Measurements from ENCODE around the gene EMC9.
"Not testable (repeated sequence)": the region's sequence is repeated elsewhere in the genome, so short reads cannot be mapped to it uniquely, and the experiment has no call there.

The EMC9 gene

DNA sequence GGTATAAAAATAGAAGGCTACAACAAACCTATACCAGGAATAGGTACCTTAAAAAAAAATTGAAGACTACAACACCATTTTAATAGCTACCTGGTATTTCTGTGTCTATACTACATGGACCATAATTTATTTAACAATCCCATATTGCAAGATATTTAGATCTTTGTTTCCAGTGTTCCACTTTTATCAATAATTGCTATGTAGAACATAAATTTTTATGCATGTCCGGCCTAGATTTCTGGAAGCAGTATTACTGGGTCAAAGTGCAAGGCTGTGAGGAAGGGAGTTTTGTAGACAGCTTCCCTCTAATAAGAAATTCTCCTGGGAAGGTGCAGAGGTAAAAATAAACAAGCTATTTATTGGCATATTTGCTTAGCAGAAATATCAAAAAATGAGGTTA lies 30.9 kb downstream of the EMC9 start:
- in situ Hi-C loops (cut with MboI; ENCODE audit: low sequenced_read_pairs), result no loop called here

GRCh38 chr14:24110060-24110459 lies 31.3 kb downstream of the EMC9 start:
- in situ Hi-C loops (cut with MboI; ENCODE audit: low sequenced_read_pairs), result no loop called here

- in situ Hi-C loops (cut with MboI; ENCODE audit: low sequenced_read_pairs), result no loop called here
These were observed 33.0 kb downstream of the EMC9 start for GRCh38 chr14:24108336-24108874.

DNA sequence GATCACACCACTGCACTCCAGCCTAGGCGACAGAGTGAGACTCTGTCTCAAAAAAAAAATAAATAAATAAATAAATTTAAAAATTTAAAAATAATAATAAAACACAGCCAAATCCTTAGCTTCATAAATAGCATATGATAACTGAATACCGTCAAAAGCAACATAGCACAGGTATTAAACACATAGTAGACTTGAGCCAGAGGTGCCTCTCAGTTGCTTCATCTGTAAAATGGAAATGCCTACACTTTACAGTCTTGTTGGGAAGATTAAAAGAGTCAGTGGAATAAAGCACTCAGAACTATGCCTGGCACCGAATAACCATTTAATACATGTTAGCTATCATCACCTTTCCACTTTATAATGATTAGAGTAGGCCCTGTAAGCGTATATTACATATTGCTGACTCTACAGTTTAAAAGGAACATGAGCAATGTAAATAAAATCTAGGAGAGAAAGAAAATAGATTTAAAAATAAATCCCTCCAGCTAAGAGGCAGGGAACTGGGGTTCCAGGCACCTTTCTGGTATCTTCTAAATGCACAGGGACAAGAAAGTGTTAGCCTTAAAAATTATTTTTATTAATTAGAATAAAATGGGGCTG lies 34.6 kb downstream of the EMC9 start:
- in situ Hi-C loops (cut with MboI; ENCODE audit: low sequenced_read_pairs), result no loop called here

GRCh38 chr14:24105609-24106239 lies 35.7 kb downstream of the EMC9 start:
- in situ Hi-C loops (cut with MboI; ENCODE audit: low sequenced_read_pairs), result not testable (repeated sequence)

- in situ Hi-C loops (cut with MboI; ENCODE audit: low sequenced_read_pairs), result no loop called here
These were observed 37.9 kb downstream of the EMC9 start for GRCh38 chr14:24103451-24103850.

- in situ Hi-C loops (cut with MboI; ENCODE audit: low sequenced_read_pairs), result no loop called here
These were observed 38.9 kb downstream of the EMC9 start for GRCh38 chr14:24102357-24103048.

- in situ Hi-C loops (cut with MboI; ENCODE audit: low sequenced_read_pairs), result no loop called here
These were observed 40.4 kb downstream of the EMC9 start for GRCh38 chr14:24100982-24101494.

DNA sequence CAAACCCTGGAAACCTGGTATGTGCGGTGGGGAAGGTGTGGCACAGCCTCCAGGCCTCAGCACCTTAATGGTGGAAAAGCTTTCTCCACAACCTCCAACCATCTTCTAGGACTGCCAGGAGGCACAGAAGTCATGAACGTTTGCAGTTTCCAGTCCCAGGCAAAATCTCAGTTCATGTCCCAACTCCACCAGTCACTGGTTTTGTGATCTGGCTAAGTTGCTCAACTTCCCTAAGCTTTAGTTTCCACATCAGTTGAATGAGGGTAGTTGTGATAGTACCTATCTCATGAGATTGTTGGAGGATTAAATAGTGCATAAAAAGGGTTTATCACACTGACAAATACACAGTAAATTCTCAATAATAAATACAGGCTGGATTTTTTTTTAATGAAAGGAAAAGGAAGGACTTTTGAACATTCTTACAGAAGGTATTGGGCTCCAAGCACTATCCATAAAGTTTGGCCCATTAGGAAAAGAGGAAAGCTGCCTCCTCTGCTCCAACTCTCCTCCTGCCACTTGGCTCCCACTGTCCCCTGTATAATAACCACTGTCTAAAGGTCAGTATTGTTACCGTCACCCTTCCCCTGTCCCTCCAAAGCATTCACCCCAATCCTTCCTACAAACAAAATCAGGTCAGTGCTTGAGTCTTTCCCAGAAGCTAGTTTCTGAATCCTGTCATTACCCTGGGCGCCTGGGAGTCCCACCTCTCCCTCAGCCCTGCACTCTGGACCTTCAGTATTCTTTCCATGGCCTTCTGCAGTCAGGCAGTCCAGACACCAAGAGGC lies 41.0 kb downstream of the EMC9 start:
- in situ Hi-C loops (cut with MboI; ENCODE audit: low sequenced_read_pairs), result no loop called here

DNA sequence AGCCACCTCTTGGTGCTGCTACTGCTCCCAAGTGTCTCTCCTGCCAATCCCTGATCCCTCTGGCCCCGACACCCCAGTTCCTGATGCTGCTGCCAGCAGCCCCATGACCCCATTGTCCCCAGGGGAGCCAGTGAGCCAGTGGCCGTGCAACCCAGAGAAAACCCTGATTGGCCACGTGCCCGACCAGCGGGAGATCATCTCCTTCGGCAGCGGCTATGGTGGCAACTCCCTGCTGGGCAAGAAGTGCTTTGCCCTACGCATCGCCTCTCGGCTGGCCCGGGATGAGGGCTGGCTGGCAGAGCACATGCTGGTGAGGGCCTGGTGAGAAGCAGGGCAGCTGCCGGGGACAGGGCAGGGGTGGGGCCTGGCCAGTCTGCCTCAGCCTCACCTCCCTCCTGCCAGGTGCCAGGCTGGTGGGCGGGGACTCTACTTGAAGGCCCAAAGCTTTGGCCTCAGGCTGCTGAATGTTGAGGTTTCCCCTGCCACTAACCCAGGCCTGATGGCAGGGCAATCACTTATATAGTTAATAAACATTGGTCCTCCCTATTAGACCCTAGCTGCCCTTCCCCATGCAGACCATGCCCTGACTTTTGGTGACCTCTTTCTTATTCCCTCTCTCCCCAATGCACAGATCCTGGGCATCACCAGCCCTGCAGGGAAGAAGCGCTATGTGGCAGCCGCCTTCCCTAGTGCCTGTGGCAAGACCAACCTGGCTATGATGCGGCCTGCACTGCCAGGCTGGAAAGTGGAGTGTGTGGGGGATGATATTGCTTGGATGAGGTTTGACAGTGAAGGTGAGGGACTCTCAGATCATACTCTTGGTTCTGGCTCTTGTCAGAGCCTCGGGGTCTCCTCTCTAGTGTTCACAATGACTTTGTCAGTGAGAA lies 42.2 kb downstream of the EMC9 start:
- in situ Hi-C loops (cut with MboI; ENCODE audit: low sequenced_read_pairs), result no loop called here

DNA sequence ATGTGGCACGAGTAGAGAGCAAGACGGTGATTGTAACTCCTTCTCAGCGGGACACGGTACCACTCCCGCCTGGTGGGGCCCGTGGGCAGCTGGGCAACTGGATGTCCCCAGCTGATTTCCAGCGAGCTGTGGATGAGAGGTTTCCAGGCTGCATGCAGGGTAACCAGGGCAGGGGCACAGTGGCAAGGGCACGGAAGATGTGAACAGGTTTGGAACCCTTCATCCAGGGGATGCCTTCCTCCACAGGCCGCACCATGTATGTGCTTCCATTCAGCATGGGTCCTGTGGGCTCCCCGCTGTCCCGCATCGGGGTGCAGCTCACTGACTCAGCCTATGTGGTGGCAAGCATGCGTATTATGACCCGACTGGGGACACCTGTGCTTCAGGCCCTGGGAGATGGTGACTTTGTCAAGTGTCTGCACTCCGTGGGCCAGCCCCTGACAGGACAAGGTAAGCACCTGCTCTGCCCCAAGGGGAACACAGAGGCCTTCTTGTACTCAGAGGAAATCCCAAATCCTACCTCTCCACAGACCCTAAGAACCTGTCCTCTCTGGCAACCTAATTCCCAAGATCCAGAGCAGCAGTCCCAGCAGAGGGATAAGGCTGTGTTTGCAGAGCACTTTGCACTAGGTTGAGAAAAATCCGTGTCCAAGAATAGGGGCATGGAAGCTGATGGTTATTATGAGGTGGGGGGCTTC lies 43.0 kb downstream of the EMC9 start:
- in situ Hi-C loops (cut with MboI; ENCODE audit: low sequenced_read_pairs), result no loop called here

GRCh38 chr14:24096545-24097181 lies 44.7 kb downstream of the EMC9 start:
- in situ Hi-C loops (cut with MboI; ENCODE audit: low sequenced_read_pairs), result no loop called here

DNA sequence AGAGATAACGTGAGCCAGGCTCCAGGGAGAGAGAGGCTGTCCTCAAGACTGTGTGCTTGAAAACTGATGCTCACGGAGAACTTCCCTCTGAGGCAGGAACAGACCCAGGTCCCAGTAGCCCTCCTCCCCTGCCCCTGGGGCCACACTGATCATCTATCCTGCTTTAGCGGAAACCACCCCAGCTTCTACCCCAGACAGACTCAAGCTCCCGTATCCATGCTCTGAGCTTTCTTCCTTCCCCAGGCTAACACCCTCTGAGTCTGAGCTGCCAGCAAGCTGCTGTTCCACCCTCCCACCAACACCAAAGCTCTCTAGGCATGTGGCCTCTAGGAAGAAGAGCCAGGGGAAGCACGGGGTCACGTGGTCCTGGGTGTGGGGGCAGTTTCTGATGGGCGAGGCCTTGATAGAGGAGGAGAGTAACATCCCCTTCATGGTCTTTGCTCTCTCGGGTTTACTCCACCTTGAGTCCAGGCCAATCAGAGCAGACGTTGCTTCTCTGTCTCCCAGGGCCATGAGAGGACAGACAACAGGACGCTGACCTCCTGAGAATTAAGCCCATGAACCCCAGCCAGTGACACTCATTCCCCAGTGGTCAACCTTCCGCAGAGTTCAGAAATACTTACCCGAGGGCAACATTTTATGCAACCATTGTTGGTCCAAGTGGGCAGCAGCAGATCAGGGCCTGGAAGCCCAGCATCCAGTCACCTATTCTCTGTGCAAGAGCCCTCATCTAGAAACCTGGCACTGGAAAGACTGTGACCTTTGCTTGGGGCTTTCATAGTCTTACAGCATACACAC lies 45.9 kb downstream of the EMC9 start:
- in situ Hi-C loops (cut with MboI; ENCODE audit: low sequenced_read_pairs), result no loop called here

DNA sequence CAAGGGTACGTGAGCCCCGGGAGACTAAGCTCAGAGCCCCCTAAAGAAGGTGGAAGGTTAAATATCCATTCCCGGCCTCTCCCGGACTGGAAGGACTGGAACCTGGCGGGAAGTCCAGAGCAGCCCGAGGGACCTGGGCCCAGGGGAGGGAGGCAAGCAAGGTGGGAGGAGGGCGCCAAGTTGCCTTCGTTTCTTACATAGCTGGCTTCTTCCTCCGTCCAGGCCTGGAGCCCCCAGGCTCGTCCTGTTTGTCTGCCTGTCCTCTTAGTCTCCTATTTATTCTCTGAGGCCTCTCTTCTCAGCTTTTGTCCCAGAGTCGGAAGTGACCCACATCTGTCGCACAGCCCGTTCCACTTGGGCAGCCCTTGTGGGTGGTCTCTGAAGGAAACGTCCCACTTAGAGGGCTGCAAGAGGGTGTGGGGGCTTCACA lies 46.5 kb downstream of the EMC9 start:
- in situ Hi-C loops (cut with MboI; ENCODE audit: low sequenced_read_pairs), result no loop called here

GRCh38 chr14:24093901-24094840 lies 47.2 kb downstream of the EMC9 start, which contains the start of gene PCK2:
TSS of gene PCK2 (plus strand) at chr14:24094311. CDS start at chr14:24094406, 95 bp downstream.
- in situ Hi-C loops (cut with MboI; ENCODE audit: low sequenced_read_pairs), result no loop called here

DNA sequence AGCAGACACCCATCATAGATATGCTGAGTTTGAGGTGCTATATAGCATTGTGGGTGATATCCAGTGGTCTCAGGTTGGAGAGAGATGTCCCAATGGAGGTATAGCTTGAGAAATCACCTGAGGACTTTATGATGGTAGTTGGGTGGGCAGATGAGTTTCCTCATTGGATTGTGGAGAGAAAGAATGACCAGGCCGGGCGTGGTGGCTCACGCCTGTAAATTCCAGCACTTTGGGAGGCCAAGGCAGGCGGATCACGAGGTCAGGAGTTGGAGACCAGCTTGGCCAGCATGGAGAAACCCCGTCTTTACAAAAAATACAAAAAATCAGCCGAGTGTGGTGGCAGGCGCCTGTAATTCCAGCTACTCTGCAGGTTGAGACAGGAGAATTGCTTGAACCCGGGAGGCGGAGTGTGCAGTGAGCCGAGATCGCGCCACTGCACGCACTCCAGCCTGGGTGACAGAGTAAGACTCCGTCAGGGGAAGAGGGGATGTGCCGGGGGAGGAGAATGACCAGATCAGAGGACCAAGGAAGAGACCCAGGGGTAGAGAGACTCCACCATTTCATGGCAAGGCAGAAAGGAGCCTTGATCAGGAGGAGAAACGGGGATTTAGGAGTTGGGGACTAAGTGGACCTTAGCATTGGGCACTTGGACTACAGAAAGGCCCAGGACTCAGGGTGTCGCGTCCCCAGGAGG lies 48.0 kb downstream of the EMC9 start:
- in situ Hi-C loops (cut with MboI; ENCODE audit: low sequenced_read_pairs), result no loop called here

All from HL-60/S4 treated with phorbol 12-myristate 13-acetate at 8.2 ng/mL for 4 days and 3 days (cell line).